ENCODE measurements around the gene UNC13A. TPM values are rescaled to one million over a fixed set of nuclear protein-coding genes. Genes with fewer than 3 reads are reported as not detected.
A peak's percentile ranks its signal among the peaks of the same experiment; 100 is the strongest.

The UNC13A gene
- total RNA-seq, 1 donor from 2014 or later: 0.04 TPM

GRCh38 chr19:17686023-17686521, 2.1 kb downstream of the UNC13A start:
- ATAC-seq (ENCODE audit: low read depth): no peak
- Mint-ChIP-seq H3K4me3 (no peak overlapping the region), H3K27ac (no peak overlapping the region), H3K9me3 (no peaks in the 10 kb centered on the region), H3K27me3 (peaks cover 63% of the 10 kb centered on the region), H3K36me3 (ENCODE audit: low read depth) (no peaks in the 10 kb centered on the region), H3K4me1 (peaks cover 18% of the 10 kb centered on the region)
- no peak for TF ChIP-seq CTCF (IDR thresholded peaks at IDR 0.05)
- ChIA-PET CTCF (no interaction called here), POLR2A (interaction anchor here (1.0 kb wide), 1 partner anchor 35 kb away, joined by 10 read pairs; no protein-coding TSS in a partner anchor)
- intact Hi-C loops (cut with micrococcal nuclease): loop anchor here (5.0 to 10.0 kb wide), 2 partner anchors 61 to 171 kb away; partner anchors contain the start of gene RPL18A
- no peak for DNase-seq

- Mint-ChIP-seq H3K27ac (no peak overlapping the region), H3K36me3 (ENCODE audit: low read depth) (no peaks in the 10 kb centered on the region), H3K9me3 (no peaks in the 10 kb centered on the region), H3K4me1 (peaks cover 20% of the 10 kb centered on the region), H3K4me3 (no peak overlapping the region), H3K27me3 (peaks cover 62% of the 10 kb centered on the region)
- DNase-seq: no peak
- ChIA-PET CTCF (no interaction called here), POLR2A (no interaction called here)
- ATAC-seq (ENCODE audit: low read depth): no peak
- no peak for TF ChIP-seq CTCF (IDR thresholded peaks at IDR 0.05)
- intact Hi-C loops (cut with micrococcal nuclease): loop anchor here (5.0 to 10.0 kb wide), 2 partner anchors 61 to 172 kb away; partner anchors contain the start of gene RPL18A
Observed at GRCh38 chr19:17685451-17686022, 2.6 kb downstream of the UNC13A start.

- no peak for ATAC-seq (ENCODE audit: low read depth)
- H3K4me3 Mint-ChIP-seq: no peak overlapping the region
- H3K27ac Mint-ChIP-seq: peak overlapping the region; percentile 50
- intact Hi-C loops (cut with micrococcal nuclease): loop anchor here (10.0 kb wide), 1 partner anchor 59 kb away; no protein-coding TSS in a partner anchor
- H3K36me3 Mint-ChIP-seq (ENCODE audit: low read depth): no peaks in the 10 kb centered on the region
- peaks cover 65% of the 10 kb centered on the region for H3K27me3 Mint-ChIP-seq
- POLR2A ChIA-PET: no interaction called here
- H3K9me3 Mint-ChIP-seq: no peaks in the 10 kb centered on the region
- CTCF ChIA-PET: no interaction called here
- no peak for DNase-seq
- peaks cover 32% of the 10 kb centered on the region for H3K4me1 Mint-ChIP-seq
- no peak for TF ChIP-seq CTCF (IDR thresholded peaks at IDR 0.05)
Observed at GRCh38 chr19:17684256-17684655, 3.9 kb downstream of the UNC13A start.

GRCh38 chr19:17683078-17683477, 5.1 kb downstream of the UNC13A start:
- POLR2A ChIA-PET: interaction anchor here (0.9 kb wide), 1 partner anchor 9 kb away, joined by 4 read pairs; no protein-coding TSS in a partner anchor
- CTCF ChIA-PET: no interaction called here
- H3K9me3 Mint-ChIP-seq: no peaks in the 10 kb centered on the region
- peaks cover 28% of the 10 kb centered on the region for H3K4me1 Mint-ChIP-seq
- H3K27me3 Mint-ChIP-seq: peaks cover 63% of the 10 kb centered on the region
- H3K4me3 Mint-ChIP-seq: no peak overlapping the region
- TF ChIP-seq CTCF (IDR thresholded peaks at IDR 0.05): no peak
- no peak overlapping the region for H3K27ac Mint-ChIP-seq
- DNase-seq (no peak), ATAC-seq (ENCODE audit: low read depth) (no peak)
- intact Hi-C loops (cut with micrococcal nuclease): loop anchor here (10.0 kb wide), 1 partner anchor 58 kb away; no protein-coding TSS in a partner anchor
- no peaks in the 10 kb centered on the region for H3K36me3 Mint-ChIP-seq (ENCODE audit: low read depth)

GRCh38 chr19:17682273-17682672, 5.9 kb downstream of the UNC13A start:
- ATAC-seq (ENCODE audit: low read depth): no peak
- Mint-ChIP-seq H3K27me3 (peaks cover 62% of the 10 kb centered on the region), H3K9me3 (no peaks in the 10 kb centered on the region), H3K4me1 (peaks cover 23% of the 10 kb centered on the region), H3K4me3 (no peak overlapping the region), H3K27ac (no peak overlapping the region), H3K36me3 (ENCODE audit: low read depth) (no peaks in the 10 kb centered on the region)
- no peak for TF ChIP-seq CTCF (IDR thresholded peaks at IDR 0.05)
- POLR2A ChIA-PET: interaction anchor here (0.9 to 1.0 kb wide), 2 partner anchors 10 to 165 kb away, joined by 3 to 4 read pairs; partner anchors contain the start of gene JAK3
- CTCF ChIA-PET: no interaction called here
- no peak for DNase-seq
- intact Hi-C loops (cut with micrococcal nuclease): loop anchor here (10.0 kb wide), 1 partner anchor 57 kb away; no protein-coding TSS in a partner anchor
